ENCODE data around the gene SCAF4.

- TF ChIP-seq POLR2AphosphoS5 (IDR thresholded peaks at IDR 0.05) (no peak), CTCF (IDR thresholded peaks at IDR 0.05) (no peak), EP300 (IDR thresholded peaks at IDR 0.05) (no peak)
These were observed 10.5 kb downstream of the SCAF4 start for GRCh38 chr21:31721381-31721780.

Measured in esophagus muscularis mucosa (tissue), 4 donors.